ENCODE measurements around the gene ZNF668.

The ZNF668 gene

DNA sequence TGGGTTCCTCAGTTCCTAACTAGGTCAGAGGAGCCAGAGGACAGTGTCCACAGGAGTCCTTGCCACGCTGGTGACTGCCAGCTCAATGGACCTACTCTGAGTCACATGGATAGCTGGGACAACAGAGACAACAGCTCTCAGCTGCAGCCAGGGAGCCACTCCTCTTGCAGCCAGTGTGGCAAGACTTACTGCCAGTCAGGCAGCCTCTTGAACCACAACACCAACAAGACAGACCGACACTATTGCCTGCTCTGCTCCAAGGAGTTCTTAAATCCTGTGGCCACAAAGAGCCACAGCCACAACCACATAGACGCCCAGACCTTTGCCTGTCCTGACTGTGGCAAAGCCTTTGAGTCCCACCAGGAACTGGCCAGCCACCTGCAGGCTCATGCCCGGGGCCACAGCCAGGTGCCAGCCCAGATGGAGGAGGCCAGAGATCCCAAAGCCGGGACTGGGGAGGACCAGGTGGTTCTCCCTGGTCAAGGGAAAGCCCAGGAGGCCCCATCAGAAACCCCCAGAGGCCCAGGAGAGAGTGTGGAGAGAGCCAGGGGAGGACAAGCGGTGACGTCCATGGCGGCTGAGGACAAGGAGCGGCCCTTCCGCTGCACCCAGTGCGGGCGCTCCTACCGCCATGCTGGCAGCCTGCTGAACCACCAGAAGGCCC, 6.8 kb upstream of the ZNF668 start:
- TF ChIP-seq, protein P1, sequence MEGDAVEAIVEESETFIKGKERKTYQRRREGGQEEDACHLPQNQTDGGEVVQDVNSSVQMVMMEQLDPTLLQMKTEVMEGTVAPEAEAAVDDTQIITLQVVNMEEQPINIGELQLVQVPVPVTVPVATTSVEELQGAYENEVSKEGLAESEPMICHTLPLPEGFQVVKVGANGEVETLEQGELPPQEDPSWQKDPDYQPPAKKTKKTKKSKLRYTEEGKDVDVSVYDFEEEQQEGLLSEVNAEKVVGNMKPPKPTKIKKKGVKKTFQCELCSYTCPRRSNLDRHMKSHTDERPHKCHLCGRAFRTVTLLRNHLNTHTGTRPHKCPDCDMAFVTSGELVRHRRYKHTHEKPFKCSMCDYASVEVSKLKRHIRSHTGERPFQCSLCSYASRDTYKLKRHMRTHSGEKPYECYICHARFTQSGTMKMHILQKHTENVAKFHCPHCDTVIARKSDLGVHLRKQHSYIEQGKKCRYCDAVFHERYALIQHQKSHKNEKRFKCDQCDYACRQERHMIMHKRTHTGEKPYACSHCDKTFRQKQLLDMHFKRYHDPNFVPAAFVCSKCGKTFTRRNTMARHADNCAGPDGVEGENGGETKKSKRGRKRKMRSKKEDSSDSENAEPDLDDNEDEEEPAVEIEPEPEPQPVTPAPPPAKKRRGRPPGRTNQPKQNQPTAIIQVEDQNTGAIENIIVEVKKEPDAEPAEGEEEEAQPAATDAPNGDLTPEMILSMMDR (IDR thresholded peaks at IDR 0.05; ENCODE audit: insufficient read depth, low read depth, low read length, missing control alignments): no peak
- H3K4me3 ChIP-seq (ENCODE audit: low read depth, low read length): no peak overlapping the region
- no peak for DNase-seq (ENCODE audit: low read depth)

DNA sequence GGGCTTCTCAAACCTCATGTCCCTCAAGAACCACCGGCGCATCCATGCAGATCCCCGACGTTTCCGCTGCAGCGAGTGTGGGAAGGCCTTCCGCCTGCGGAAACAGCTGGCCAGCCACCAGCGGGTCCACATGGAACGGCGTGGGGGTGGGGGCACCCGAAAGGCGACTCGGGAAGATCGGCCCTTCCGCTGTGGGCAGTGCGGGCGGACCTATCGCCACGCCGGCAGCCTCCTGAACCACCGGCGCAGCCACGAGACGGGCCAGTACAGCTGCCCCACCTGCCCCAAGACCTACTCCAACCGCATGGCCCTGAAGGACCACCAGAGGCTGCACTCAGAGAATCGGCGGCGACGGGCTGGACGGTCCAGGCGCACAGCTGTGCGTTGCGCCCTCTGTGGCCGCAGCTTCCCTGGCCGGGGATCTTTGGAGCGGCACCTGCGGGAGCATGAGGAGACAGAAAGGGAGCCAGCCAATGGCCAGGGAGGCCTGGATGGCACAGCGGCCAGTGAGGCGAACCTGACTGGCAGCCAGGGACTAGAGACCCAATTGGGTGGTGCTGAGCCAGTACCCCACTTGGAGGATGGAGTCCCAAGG, 6.1 kb upstream of the ZNF668 start:
- no peak overlapping the region for H3K4me3 ChIP-seq (ENCODE audit: low read depth, low read length)
- TF ChIP-seq, protein P1 (IDR thresholded peaks at IDR 0.05; ENCODE audit: insufficient read depth, low read depth, low read length, missing control alignments): no peak

DNA sequence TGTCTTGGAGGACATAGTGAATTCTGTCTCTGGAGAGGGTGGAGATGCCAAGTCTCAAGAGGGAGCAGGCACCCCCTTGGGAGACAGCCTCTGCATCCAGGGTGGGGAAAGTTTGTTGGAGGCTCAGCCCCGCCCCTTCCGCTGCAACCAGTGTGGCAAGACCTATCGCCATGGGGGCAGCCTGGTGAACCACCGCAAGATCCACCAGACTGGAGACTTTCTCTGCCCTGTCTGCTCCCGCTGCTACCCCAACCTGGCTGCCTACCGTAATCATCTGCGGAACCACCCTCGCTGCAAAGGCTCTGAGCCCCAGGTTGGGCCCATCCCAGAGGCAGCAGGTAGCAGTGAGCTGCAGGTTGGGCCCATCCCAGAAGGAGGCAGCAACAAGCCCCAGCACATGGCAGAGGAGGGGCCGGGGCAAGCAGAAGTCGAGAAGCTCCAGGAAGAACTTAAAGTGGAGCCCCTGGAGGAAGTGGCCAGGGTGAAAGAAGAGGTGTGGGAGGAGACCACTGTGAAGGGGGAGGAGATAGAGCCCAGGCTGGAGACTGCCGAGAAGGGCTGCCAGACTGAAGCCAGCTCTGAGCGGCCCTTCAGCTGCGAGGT, 5.4 kb upstream of the ZNF668 start:
- no peak overlapping the region for H3K4me3 ChIP-seq (ENCODE audit: low read depth, low read length)
- TF ChIP-seq, protein P1 (IDR thresholded peaks at IDR 0.05; ENCODE audit: insufficient read depth, low read depth, low read length, missing control alignments): no peak
- no peak for DNase-seq (ENCODE audit: low read depth)

More for the DNA sequence above, 6.1 kb upstream of the ZNF668 start:
- no peak for DNase-seq (ENCODE audit: low read depth)

DNA sequence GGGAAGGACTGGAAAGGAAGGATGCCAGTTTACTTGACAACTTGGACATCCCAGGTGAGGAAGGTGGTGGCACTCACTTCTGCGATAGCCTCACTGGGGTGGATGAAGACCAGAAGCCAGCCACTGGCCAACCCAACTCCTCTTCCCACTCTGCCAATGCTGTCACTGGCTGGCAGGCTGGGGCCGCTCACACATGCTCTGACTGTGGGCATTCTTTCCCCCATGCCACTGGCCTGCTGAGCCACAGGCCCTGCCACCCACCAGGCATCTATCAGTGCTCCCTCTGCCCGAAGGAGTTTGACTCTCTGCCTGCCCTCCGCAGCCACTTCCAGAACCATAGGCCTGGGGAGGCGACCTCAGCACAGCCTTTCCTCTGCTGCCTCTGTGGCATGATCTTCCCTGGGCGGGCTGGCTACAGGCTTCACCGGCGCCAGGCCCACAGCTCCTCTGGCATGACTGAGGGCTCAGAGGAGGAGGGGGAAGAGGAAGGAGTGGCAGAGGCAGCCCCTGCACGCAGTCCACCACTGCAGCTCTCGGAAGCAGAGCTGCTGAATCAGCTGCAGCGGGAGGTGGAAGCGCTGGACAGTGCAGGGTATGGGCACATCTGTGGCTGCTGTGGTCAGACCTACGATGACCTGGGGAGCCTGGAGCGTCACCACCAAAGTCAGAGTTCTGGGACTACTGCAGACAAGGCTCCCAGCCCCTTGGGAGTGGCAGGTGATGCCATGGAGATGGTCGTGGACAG, 4.7 kb upstream of the ZNF668 start:
- H3K4me3 ChIP-seq (ENCODE audit: low read depth, low read length): no peak overlapping the region
- TF ChIP-seq, protein P1 (IDR thresholded peaks at IDR 0.05; ENCODE audit: insufficient read depth, low read depth, low read length, missing control alignments): no peak
- DNase-seq (ENCODE audit: low read depth): no peak

DNA sequence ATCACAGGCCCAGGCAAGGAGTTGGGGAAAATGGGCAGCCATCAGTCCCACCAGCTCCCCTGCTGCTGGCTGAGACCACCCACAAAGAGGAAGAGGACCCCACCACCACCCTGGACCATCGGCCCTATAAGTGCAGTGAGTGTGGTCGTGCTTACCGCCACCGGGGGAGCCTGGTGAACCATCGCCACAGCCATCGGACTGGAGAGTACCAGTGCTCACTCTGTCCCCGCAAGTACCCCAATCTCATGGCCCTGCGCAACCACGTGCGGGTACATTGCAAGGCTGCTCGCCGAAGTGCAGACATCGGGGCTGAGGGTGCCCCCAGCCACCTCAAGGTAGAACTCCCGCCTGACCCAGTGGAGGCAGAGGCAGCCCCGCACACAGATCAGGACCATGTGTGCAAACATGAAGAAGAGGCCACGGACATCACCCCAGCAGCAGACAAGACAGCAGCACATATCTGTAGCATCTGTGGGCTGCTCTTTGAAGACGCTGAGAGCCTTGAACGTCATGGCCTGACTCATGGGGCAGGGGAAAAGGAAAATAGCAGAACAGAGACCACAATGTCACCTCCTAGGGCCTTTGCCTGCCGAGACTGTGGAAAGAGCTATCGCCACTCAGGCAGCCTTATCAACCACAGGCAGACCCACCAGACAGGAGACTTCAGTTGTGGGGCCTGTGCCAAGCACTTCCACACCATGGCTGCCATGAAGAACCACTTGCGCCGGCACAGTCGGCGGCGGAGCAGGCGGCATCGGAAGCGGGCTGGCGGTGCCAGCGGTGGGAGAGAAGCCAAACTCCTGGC, 3.8 kb upstream of the ZNF668 start:
- TF ChIP-seq, protein P1 (IDR thresholded peaks at IDR 0.05; ENCODE audit: insufficient read depth, low read depth, low read length, missing control alignments): no peak
- no peak for DNase-seq (ENCODE audit: low read depth)

DNA sequence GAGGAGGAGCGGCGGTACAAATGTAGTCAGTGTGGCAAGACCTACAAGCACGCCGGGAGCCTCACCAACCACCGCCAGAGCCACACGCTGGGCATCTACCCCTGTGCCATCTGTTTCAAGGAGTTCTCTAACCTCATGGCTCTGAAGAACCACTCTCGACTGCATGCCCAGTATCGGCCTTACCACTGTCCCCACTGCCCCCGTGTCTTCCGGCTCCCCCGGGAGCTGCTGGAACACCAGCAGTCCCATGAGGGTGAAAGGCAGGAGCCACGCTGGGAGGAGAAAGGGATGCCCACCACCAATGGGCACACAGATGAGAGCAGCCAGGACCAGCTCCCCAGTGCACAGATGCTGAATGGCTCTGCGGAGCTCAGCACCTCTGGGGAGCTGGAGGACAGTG, 3.0 kb upstream of the ZNF668 start:
- no peak overlapping the region for H3K4me3 ChIP-seq (ENCODE audit: low read depth, low read length)
- TF ChIP-seq, protein P1 (IDR thresholded peaks at IDR 0.05; ENCODE audit: insufficient read depth, low read depth, low read length, missing control alignments): no peak
- DNase-seq (ENCODE audit: low read depth): no peak

More for the DNA sequence above, 3.8 kb upstream of the ZNF668 start:
- H3K4me3 ChIP-seq (ENCODE audit: low read depth, low read length): no peak overlapping the region
